GM21526 (cell line): ENCODE measurements around the gene PREP.

Experiments
- ATAC-seq: cut with Tn5 transposase; IDR thresholded peaks from one replicate; pipeline ENCODE4 v1.9.1; 2021; ENCODE audit warnings: moderate library complexity; ENCODE audit not compliant: unreplicated experiment, low FRiP score

Gene PREP

GRCh38 chr6:105398859-105399258 is 4.0 kb downstream of the PREP start:
- ATAC-seq = no peak

GRCh38 chr6:105397987-105398386 is 4.9 kb downstream of the PREP start:
- no peak for ATAC-seq

GRCh38 chr6:105391705-105392104 is 11.2 kb downstream of the PREP start:
- no peak for ATAC-seq

- no peak for ATAC-seq
These were observed 13.3 kb downstream of the PREP start for GRCh38 chr6:105389543-105389942.

- no peak for ATAC-seq
These were observed 14.5 kb downstream of the PREP start for GRCh38 chr6:105388392-105388791.

- ATAC-seq = no peak
These were observed 18.9 kb downstream of the PREP start for GRCh38 chr6:105384004-105384403.

- ATAC-seq = no peak
These were observed 19.9 kb downstream of the PREP start for GRCh38 chr6:105382958-105383357.

- ATAC-seq = no peak
These were observed 20.4 kb downstream of the PREP start for GRCh38 chr6:105382496-105382895.

GRCh38 chr6:105380634-105381033 is 22.2 kb downstream of the PREP start:
- ATAC-seq = no peak

GRCh38 chr6:105375797-105376196 is 27.1 kb downstream of the PREP start:
- no peak for ATAC-seq

GRCh38 chr6:105374010-105374420 is 28.9 kb downstream of the PREP start:
- no peak for ATAC-seq

- no peak for ATAC-seq
These were observed 29.4 kb downstream of the PREP start for GRCh38 chr6:105373481-105373880.

GRCh38 chr6:105372849-105373182 is 30.1 kb downstream of the PREP start:
- no peak for ATAC-seq

GRCh38 chr6:105372142-105372848 is 30.6 kb downstream of the PREP start:
- ATAC-seq = no peak

- ATAC-seq = no peak
These were observed 32.5 kb downstream of the PREP start for GRCh38 chr6:105370351-105370750.

- ATAC-seq = no peak
These were observed 33.7 kb downstream of the PREP start for GRCh38 chr6:105369145-105369544.

GRCh38 chr6:105364243-105364642 is 38.6 kb downstream of the PREP start:
- no peak for ATAC-seq

- no peak for ATAC-seq
These were observed 39.7 kb downstream of the PREP start for GRCh38 chr6:105363100-105363754.

GRCh38 chr6:105359419-105360370 is 43.2 kb downstream of the PREP start:
- ATAC-seq = no peak

- no peak for ATAC-seq
These were observed 45.7 kb downstream of the PREP start for GRCh38 chr6:105357165-105357564.

- ATAC-seq = no peak
These were observed 50.8 kb downstream of the PREP start for GRCh38 chr6:105352037-105352617.
